Measurements from ENCODE around the gene F11R. TPM values are rescaled to one million over a fixed set of nuclear protein-coding genes. Genes with fewer than 3 reads are reported as not detected.
"Not testable (repeated sequence)": the region's sequence is repeated elsewhere in the genome, so short reads cannot be mapped to it uniquely, and the experiment has no call there.

The F11R gene
- polyA plus RNA-seq, 3 donors from 2014 or later: 11.5 to 53.2 (median 27.7) TPM

- peaks cover 37 to 40% of the 10 kb centered on the region in 2 donors for H3K4me1 Mint-ChIP-seq
- H3K36me3 Mint-ChIP-seq: peaks cover 4 to 22% (median 15%) of the 10 kb centered on the region in 3 donors
- H3K9me3 Mint-ChIP-seq: no peaks in the 10 kb centered on the region
- H3K4me3 Mint-ChIP-seq: peak overlapping the region; percentile 91 to 94 (median 92)
- H3K27ac Mint-ChIP-seq: peak overlapping the region in 5 of 6 donors; percentile 76 to 95 (median 83)
- DNase-seq: no peak
- peaks cover 3 to 6% (median 5%) of the 10 kb centered on the region in 3 donors for H3K27me3 Mint-ChIP-seq (ENCODE audit: low read depth in 3 of 3)
Measured at GRCh38 chr1:161037661-161038522, 16.9 kb upstream of the F11R start.

DNA sequence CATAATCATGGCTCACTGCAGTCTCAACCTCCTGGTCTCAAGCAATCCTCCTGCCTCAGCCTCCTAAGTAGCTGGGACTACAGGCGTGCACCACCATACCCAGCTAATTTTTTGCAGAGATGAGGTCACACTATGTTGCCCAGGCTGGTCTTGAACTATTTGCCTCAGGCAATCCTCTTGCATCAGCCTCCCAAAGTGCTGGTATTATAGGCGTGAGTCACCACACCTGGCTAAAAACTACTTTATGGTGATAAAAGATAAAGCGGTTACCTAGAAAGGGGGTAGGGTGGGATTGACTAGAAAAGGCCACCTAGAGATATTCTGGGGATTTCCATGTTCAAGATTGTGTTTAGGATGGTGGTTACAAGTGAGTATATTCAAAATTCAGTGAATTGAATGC lies 12.8 kb upstream of the F11R start:
- DNase-seq: no peak
- Mint-ChIP-seq H3K36me3 (peaks cover 0 to 7% (median 4%) of the 10 kb centered on the region in 3 donors), H3K9me3 (no peaks in the 10 kb centered on the region), H3K27ac (no peak overlapping the region), H3K4me3 (no peak overlapping the region), H3K4me1 (peaks cover 15 to 18% of the 10 kb centered on the region in 2 donors), H3K27me3 (ENCODE audit: low read depth in 3 of 3) (peaks cover under 1 to 2% (median under 1%) of the 10 kb centered on the region in 3 donors)

GRCh38 chr1:161032409-161032808 lies 11.5 kb upstream of the F11R start:
- no peak overlapping the region for H3K4me3 Mint-ChIP-seq
- peaks cover 0 to 7% (median 4%) of the 10 kb centered on the region in 3 donors for H3K36me3 Mint-ChIP-seq
- H3K27ac Mint-ChIP-seq: peak overlapping the region in 1 of 6 donors; percentile 13
- no peaks in the 10 kb centered on the region for H3K27me3 Mint-ChIP-seq (ENCODE audit: low read depth in 3 of 3)
- peaks cover 6 to 7% of the 10 kb centered on the region in 2 donors for H3K4me1 Mint-ChIP-seq
- DNase-seq: no peak
- no peaks in the 10 kb centered on the region for H3K9me3 Mint-ChIP-seq

GRCh38 chr1:161031874-161032273 lies 10.9 kb upstream of the F11R start:
- no peak for DNase-seq
- Mint-ChIP-seq H3K27me3 (ENCODE audit: low read depth in 3 of 3) (no peaks in the 10 kb centered on the region), H3K4me1 (peaks cover 4% of the 10 kb centered on the region in 2 donors), H3K27ac (peak overlapping the region in 1 of 6 donors; percentile 8), H3K9me3 (no peaks in the 10 kb centered on the region), H3K36me3 (peaks cover 0 to 7% (median 4%) of the 10 kb centered on the region in 3 donors), H3K4me3 (no peak overlapping the region)

GRCh38 chr1:161029466-161029865 lies 8.5 kb upstream of the F11R start:
- DNase-seq; H3K4me1 Mint-ChIP-seq; H3K9me3 Mint-ChIP-seq; H3K36me3 Mint-ChIP-seq; H3K27ac Mint-ChIP-seq; H3K27me3 Mint-ChIP-seq (ENCODE audit: low read depth in 3 of 3); H3K4me3 Mint-ChIP-seq: not testable (repeated sequence)

- H3K27ac Mint-ChIP-seq: peak overlapping the region in 1 of 6 donors; percentile 3
- DNase-seq; H3K4me1 Mint-ChIP-seq; H3K9me3 Mint-ChIP-seq; H3K36me3 Mint-ChIP-seq; H3K27me3 Mint-ChIP-seq (ENCODE audit: low read depth in 3 of 3); H3K4me3 Mint-ChIP-seq: not testable (repeated sequence)
Measured at GRCh38 chr1:161026954-161027353, 6.0 kb upstream of the F11R start.

DNA sequence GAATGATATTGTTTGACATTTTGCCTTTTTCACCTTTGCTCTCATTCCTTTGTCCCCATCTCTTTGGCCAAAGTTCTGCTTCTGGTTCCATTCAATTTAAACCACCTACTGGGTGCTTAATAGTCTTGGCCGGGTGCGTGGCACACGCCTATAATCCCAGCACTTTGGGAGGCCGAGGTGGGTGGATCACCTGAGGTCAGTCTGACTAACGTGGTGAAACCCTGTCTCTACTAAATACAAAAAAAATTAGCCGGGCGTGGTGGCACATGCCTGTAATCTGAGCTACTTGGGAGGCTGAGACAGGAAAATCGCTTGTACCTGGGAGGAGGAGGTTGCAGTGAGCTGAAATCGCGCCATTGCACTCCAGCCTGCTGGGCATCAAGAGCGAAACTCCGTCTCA lies 1.5 kb upstream of the F11R start:
- Mint-ChIP-seq H3K4me3 (peak overlapping the region in 4 of 5 donors; percentile 26 to 94 (median 72)), H3K4me1 (peaks cover 25 to 30% of the 10 kb centered on the region in 2 donors), H3K27ac (peak overlapping the region in 5 of 6 donors; percentile 32 to 92 (median 84)), H3K27me3 (ENCODE audit: low read depth in 3 of 3) (peaks cover 7 to 16% (median 11%) of the 10 kb centered on the region in 3 donors)
- not testable (repeated sequence) for H3K9me3 Mint-ChIP-seq, H3K36me3 Mint-ChIP-seq, DNase-seq

- Mint-ChIP-seq H3K27me3 (ENCODE audit: low read depth in 3 of 3) (peaks cover 7 to 16% (median 11%) of the 10 kb centered on the region in 3 donors), H3K4me1 (peaks cover 25 to 30% of the 10 kb centered on the region in 2 donors), H3K36me3 (no peaks in the 10 kb centered on the region), H3K27ac (peak overlapping the region in 5 of 6 donors; percentile 57 to 95 (median 89)), H3K4me3 (peak overlapping the region; percentile 87 to 95 (median 94)), H3K9me3 (no peaks in the 10 kb centered on the region)
- DNase-seq: no peak
Measured at GRCh38 chr1:161021970-161022353, 1.0 kb upstream of the F11R start.

- peak overlapping the region; percentile 84 to 97 (median 94) for H3K27ac Mint-ChIP-seq
- peak overlapping the region; percentile 87 to 95 (median 94) for H3K4me3 Mint-ChIP-seq
- peak; percentile 82 to 85 (median 85) for DNase-seq
- H3K27me3 Mint-ChIP-seq (ENCODE audit: low read depth in 3 of 3): peaks cover 7 to 16% (median 11%) of the 10 kb centered on the region in 3 donors
- H3K4me1 Mint-ChIP-seq: peaks cover 25 to 30% of the 10 kb centered on the region in 2 donors
- no peaks in the 10 kb centered on the region for H3K9me3 Mint-ChIP-seq
- no peaks in the 10 kb centered on the region for H3K36me3 Mint-ChIP-seq
Measured at GRCh38 chr1:161021165-161021969, 415 bp upstream of the F11R start.

- Mint-ChIP-seq H3K27ac (peak overlapping the region; percentile 84 to 97 (median 94)), H3K27me3 (ENCODE audit: low read depth in 3 of 3) (peaks cover 7 to 16% (median 11%) of the 10 kb centered on the region in 3 donors), H3K4me3 (peak overlapping the region; percentile 87 to 95 (median 94)), H3K9me3 (no peaks in the 10 kb centered on the region), H3K36me3 (no peaks in the 10 kb centered on the region), H3K4me1 (peaks cover 25 to 30% of the 10 kb centered on the region in 2 donors)
- DNase-seq: no peak
Measured at GRCh38 chr1:161019751-161020495, 1.0 kb downstream of the F11R start.

DNA sequence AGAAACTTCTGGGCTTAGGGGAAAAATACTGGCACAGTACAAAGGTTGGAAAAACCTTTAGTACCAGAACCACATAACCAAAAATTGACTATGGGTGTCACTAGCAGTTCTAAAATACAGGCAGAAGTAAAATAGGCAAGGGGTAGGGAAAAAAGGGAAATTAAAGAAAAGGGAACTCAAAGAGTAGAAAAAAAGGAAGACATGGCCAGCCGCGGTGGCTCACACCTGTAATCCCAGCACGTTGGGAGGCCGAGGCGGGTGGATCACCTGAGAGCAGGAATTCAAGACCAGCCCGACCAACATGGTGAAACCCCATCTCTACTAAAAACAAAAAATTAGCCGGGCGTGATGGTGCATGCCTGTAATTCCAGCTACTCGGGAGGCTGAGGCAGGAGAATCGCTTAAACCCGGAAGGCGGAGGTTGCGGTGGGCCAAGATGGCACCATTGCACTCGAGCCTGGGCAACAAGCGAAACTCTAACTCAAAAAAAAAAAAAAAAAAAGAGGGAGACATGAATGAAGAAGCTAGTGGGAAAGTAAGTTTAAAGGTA lies 1.8 kb downstream of the F11R start:
- peaks cover 7 to 16% (median 11%) of the 10 kb centered on the region in 3 donors for H3K27me3 Mint-ChIP-seq (ENCODE audit: low read depth in 3 of 3)
- peak overlapping the region; percentile 87 to 95 (median 94) for H3K4me3 Mint-ChIP-seq
- not testable (repeated sequence) for H3K36me3 Mint-ChIP-seq, H3K9me3 Mint-ChIP-seq, DNase-seq
- peak overlapping the region in 5 of 6 donors; percentile 1 to 84 (median 59) for H3K27ac Mint-ChIP-seq
- H3K4me1 Mint-ChIP-seq: peaks cover 26 to 33% of the 10 kb centered on the region in 2 donors

DNA sequence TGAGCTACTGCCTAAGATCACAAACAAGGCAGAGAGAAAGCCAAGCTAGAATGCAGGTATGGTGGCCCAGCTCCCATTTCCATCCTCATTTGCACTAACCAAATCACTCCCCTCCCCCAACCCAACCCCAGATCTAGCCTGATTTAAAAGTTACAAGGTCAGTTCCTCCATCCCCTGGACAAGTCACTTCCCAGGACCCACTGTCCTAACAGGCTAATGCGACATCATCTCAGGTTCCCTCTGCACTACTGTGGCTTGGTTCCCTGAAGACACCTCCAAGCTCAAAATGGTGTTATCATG lies 2.4 kb downstream of the F11R start:
- DNase-seq: no peak
- H3K27me3 Mint-ChIP-seq (ENCODE audit: low read depth in 3 of 3): peaks cover 8 to 19% (median 17%) of the 10 kb centered on the region in 3 donors
- H3K4me3 Mint-ChIP-seq: no peak overlapping the region
- H3K27ac Mint-ChIP-seq: peak overlapping the region in 1 of 6 donors; percentile 14
- H3K4me1 Mint-ChIP-seq: peaks cover 33 to 39% of the 10 kb centered on the region in 2 donors
- no peaks in the 10 kb centered on the region for H3K36me3 Mint-ChIP-seq
- no peaks in the 10 kb centered on the region for H3K9me3 Mint-ChIP-seq
